Activated CD4-positive, alpha-beta T cell treated with anti-CD3 and anti-CD28 coated beads, Interleukin-2, amount 50 U/mL, for 48 hours (primary cell): Measurements from ENCODE around the gene FOXP1.

Experiments used
- DNase-seq, 2 experiments: peaks; one replicate each; pipeline ENCODE4 v3.0.0-alpha.2; 2020

The FOXP1 gene

GRCh38 chr3:71294919-71295318, 288.6 kb downstream of the FOXP1 start:
- DNase-seq: no peak

- no peak for DNase-seq
These were observed 293.2 kb downstream of the FOXP1 start for GRCh38 chr3:71290301-71290700.

GRCh38 chr3:71288269-71288930, 295.1 kb downstream of the FOXP1 start:
- DNase-seq: no peak

GRCh38 chr3:71285086-71285485, 298.4 kb downstream of the FOXP1 start:
- no peak for DNase-seq

- no peak for DNase-seq
These were observed 300.6 kb downstream of the FOXP1 start for GRCh38 chr3:71282976-71283375.

- no peak for DNase-seq
These were observed 302.2 kb downstream of the FOXP1 start for GRCh38 chr3:71281280-71281679.

GRCh38 chr3:71277341-71277740, 306.2 kb downstream of the FOXP1 start:
- DNase-seq: no peak

- no peak for DNase-seq
These were observed 307.0 kb downstream of the FOXP1 start for GRCh38 chr3:71276531-71276930.

- no peak for DNase-seq
These were observed 310.1 kb downstream of the FOXP1 start for GRCh38 chr3:71273453-71273852.

- no peak for DNase-seq
These were observed 311.9 kb downstream of the FOXP1 start for GRCh38 chr3:71271596-71271995.

- no peak for DNase-seq
These were observed 313.6 kb downstream of the FOXP1 start for GRCh38 chr3:71269906-71270305.

GRCh38 chr3:71268462-71268999, 315.0 kb downstream of the FOXP1 start:
- no peak for DNase-seq

- DNase-seq: no peak
These were observed 316.7 kb downstream of the FOXP1 start for GRCh38 chr3:71266875-71267274.

- DNase-seq: no peak
These were observed 318.1 kb downstream of the FOXP1 start for GRCh38 chr3:71265365-71265915.

- no peak for DNase-seq
These were observed 318.7 kb downstream of the FOXP1 start for GRCh38 chr3:71264840-71265239.

GRCh38 chr3:71262364-71263265, 320.9 kb downstream of the FOXP1 start:
- no peak for DNase-seq

GRCh38 chr3:71260782-71261181, 322.7 kb downstream of the FOXP1 start:
- no peak for DNase-seq

GRCh38 chr3:71258526-71258925, 325.0 kb downstream of the FOXP1 start:
- no peak for DNase-seq

GRCh38 chr3:71258116-71258515, 325.4 kb downstream of the FOXP1 start:
- no peak for DNase-seq

GRCh38 chr3:71255498-71255897, 328.0 kb downstream of the FOXP1 start:
- DNase-seq: no peak

GRCh38 chr3:71254281-71255057, 329.1 kb downstream of the FOXP1 start:
- DNase-seq: no peak

GRCh38 chr3:71253169-71253568, 330.4 kb downstream of the FOXP1 start:
- no peak for DNase-seq

GRCh38 chr3:71252466-71252865, 331.1 kb downstream of the FOXP1 start:
- no peak for DNase-seq
